Tibial nerve (tissue), 4 donors: Measurements from ENCODE around the gene SMIM12.

Source experiments
- CTCF ChIP-seq, 5 experiments: fragments of 200-600 bp in 3 of 5; fragments of 450-650 bp in 2 of 5; sonication (generic) in 3 of 5; IDR thresholded peaks; one replicate each; pipeline ENCODE4 v1.5.1; 2016 to 2019; ENCODE audit warnings: antibody characterized with exemption in 5 of 5, mild to moderate bottlenecking in 3 of 5, moderate library complexity in 2 of 5
- EP300 ChIP-seq, 2 donors: sonication (generic); formaldehyde crosslinking; IDR thresholded peaks; one replicate each; pipeline ENCODE4 v1.6.1; 2017; ENCODE audit warnings: antibody characterized with exemption in 2 of 2, mild to moderate bottlenecking in 1 of 2
- POLR2A ChIP-seq, 2 donors: fragments of 450-650 bp; IDR thresholded peaks; one replicate each; pipeline ENCODE4 v1.6.1; 2017; ENCODE audit warnings: antibody characterized with exemption in 2 of 2, mild to moderate bottlenecking in 2 of 2, moderate library complexity in 2 of 2

GRCh38 chr1:34852677-34853217 is 6.8 kb downstream of the SMIM12 start:
- TF ChIP-seq EP300 (IDR thresholded peaks at IDR 0.05) (no peak), CTCF (IDR thresholded peaks at IDR 0.05) (peak; percentile 82 to 91 (median 87)), POLR2A (IDR thresholded peaks at IDR 0.05) (no peak)
